Measurements from ENCODE around the gene SLTM.
"Not testable (repeated sequence)": the region's sequence is repeated elsewhere in the genome, so short reads cannot be mapped to it uniquely, and the experiment has no call there.

The SLTM gene

DNA sequence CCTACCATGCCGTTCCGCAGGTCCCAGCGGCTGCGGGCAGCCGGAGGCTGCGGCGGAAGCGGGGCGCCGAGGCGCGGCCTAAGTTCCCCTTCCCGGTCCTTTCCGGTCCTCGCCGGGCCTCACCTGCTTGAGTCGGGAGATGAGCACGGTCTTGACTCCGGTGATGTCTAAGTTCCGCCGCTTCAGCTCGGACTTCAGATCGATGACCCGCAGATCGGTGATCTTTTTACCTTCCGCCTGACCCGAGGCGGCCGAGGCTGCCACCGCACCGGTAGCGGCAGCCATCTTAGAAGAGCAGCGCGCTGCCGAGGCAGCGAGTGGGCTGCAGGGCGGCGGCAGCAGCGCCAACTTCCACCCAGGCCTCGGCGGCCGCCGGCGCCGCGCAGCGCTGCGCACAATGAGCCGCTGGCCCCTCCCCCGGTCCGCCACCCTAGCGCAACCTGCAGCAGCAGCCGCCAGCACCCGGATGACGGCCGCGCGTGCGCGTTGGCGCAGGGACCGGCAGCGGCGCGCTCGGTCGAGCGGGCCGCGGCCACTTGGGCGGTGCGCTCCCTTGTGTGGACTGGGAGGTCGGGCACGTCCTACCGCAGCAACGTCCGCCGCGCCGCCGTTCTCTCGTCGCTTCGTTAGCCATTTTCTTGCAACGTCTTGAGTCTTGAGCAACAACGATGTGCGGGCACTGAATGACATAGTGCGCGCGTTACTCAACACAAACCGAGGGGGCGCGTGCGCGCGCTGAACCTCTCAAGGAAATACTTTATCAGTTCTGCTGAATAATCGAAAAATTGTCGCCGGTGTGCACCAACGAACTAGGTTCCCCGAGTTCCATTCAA lies at the start of gene SLTM:
Gene SLTM, minus strand, starts transcription at position 399 of the 833 bp plus-strand sequence. Its CDS starts 114 bp downstream, at position 285.
- peak; percentile 93 for DNase-seq (ENCODE audit: low spot score)

GRCh38 chr15:58983261-58983660 lies 49.8 kb upstream of the SLTM start:
- no peak for DNase-seq (ENCODE audit: low spot score)

GRCh38 chr15:58981808-58982475 lies 48.5 kb upstream of the SLTM start:
- DNase-seq (ENCODE audit: low spot score) = peak; percentile 56

GRCh38 chr15:58980351-58980939 lies 47.0 kb upstream of the SLTM start:
- DNase-seq (ENCODE audit: low spot score) = peak; percentile 45

DNA sequence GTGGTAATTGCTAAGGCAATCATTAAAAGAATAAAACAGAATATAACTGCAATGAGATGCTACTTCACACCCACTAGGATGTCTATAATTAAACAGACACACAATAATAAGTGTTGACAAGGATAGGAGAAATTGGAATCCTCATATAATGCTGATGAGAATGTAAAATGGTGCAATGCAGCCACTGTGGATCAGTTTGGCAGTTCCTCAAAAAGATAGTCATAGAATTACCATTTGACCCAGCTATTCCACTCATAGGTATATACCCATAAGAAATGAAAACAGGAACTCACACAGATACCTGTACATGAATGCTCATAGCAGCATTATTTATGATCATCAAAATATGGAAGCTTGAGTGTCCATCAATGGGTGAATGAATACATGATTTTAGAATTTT lies 44.4 kb upstream of the SLTM start:
- DNase-seq (ENCODE audit: low spot score) = no peak

DNA sequence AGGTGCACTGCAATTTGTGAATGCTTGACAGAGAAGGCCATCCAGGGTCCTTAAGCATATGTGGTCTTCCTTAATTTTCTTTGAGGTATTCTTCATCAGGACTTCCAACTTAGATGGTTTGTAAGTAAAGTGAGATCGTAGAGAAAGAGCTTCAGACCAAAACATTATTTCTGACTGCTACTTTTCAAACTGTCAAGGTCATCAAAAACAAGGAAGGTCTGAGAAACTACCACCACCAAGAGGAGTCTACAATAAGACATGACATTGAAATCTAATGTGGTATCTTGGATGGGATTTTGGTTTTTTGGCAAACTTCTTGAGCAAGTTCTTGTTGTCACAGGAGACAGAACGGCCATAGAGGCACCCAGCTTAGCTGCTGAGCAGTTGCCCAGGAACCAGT lies 34.0 kb upstream of the SLTM start:
- DNase-seq (ENCODE audit: low spot score) = no peak

DNA sequence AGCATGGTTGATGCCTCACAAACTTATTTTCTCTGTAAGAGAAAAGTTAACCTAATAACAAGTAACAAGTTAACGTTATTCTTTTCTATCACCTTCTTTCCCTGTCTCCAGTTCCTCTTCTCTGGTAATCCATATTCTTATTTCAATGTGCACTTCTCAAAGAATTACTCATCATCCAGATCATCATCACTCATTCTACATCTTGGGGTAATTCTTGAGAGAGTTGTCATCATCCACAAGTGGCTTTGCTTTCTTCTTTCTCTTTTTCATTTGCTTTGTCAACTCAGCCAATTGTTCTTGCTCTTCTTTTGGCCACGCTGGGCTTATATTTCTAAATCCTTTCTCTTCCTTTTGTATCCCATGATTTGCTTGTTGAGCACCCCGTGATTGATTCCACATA lies 33.2 kb upstream of the SLTM start:
- no peak for DNase-seq (ENCODE audit: low spot score)

DNA sequence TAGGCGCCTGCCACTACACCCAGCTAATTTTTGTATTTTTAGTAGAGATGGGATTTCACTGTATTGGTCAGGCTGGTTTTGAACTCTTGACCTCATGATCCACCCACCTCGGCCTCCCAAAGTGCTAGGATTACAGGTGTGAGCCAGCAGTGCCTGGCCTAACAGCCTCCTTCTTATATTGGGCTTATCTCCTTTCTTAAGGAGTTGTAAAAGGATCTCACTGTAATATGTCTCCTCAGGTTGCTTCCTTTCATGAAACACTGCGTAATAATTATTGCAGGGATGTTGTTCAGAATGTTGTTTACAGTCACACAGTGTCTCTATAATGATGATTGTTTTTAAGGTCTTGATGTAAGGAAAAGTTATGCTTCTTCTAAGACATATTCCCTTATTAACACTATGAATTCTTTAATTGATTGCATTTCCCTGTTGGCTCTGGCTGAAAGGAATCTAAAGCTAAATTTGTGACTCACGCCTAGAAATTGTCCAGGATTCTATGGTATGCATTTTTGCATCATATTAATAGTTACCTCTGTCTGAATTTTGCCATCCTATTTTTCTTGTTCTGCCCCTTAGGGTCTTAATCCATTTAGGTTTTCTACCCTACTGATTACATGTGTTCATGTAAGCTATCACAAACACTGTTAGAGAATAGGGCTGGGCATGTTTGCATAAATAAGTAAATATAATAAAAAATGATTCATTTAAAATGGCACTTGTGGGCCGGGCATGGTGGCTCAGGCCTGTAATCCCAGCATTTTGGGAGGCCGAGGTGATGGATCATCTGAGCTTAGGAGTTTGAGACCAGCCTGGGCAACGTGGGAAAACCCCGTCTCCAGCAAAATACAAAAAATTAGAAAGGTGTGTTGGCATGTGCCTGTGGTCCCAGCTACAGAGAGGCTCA lies 29.4 kb upstream of the SLTM start:
- no peak for DNase-seq (ENCODE audit: low spot score)

- no peak for DNase-seq (ENCODE audit: low spot score)
These were observed 28.7 kb upstream of the SLTM start for GRCh38 chr15:58962136-58962535.

- DNase-seq (ENCODE audit: low spot score) = no peak
These were observed 25.3 kb upstream of the SLTM start for GRCh38 chr15:58958811-58959210.

DNA sequence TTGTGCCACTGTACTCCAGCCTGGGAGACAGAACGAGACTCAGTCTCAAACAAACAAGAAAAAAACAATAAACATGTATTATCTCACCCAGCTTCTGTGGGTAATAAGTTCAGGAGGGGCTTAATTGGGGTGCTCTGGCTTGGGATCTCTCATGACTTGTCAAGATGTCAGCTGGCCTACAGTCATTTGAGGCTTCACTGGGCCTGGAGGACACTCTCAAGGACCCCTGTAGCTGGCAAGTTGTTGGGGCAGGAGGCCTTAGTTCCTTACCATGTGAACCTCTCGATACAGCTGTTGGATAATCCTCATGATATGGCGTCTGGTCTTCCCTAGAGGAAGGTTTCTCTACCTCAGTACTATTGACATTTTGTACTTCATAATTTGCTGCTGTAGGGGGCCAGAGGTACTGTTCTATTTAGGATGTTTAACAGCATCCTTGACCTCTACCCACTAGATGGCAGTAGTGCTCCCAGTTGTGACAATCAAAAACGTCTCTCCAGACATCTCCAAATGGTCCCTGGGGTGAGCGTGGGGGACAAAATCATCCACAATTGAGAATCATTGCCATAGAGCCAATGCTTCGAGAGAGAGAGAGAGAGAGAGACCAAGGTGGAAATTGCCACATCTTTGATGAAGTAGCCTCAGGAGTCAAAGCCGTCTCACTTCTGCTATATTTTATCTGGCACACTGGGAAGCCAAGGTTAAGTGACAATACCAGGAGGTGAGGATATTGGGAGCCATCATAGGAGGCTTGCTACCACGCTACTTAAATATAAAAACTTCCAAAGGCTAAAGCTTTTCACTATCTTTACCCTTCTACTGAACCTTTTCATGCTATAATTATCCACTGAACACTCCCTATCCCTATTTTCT lies 23.9 kb upstream of the SLTM start:
- DNase-seq (ENCODE audit: low spot score) = peak; percentile 86

GRCh38 chr15:58952751-58953150 lies 19.3 kb upstream of the SLTM start:
- DNase-seq (ENCODE audit: low spot score) = peak; percentile 12

- no peak for DNase-seq (ENCODE audit: low spot score)
These were observed 18.0 kb upstream of the SLTM start for GRCh38 chr15:58951388-58952007.

DNA sequence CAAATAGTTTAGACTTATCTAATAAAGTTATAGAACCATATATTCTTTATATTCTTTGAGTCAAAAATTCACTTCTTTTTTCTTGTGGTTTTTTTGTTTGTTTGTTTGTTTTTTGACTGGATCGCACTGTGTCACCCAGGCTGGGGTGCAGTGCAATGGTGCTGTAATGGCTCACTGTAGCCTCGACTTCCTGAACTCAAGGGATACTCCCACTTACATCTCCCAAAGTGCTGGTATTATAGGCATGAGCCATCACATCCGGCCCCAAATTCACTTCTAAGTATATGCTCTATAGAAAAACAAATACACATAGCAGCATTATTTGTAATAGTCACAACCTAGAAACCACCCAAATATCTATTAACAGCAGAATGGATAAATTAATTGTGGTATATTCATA lies 13.7 kb upstream of the SLTM start:
- no peak for DNase-seq (ENCODE audit: low spot score)

DNA sequence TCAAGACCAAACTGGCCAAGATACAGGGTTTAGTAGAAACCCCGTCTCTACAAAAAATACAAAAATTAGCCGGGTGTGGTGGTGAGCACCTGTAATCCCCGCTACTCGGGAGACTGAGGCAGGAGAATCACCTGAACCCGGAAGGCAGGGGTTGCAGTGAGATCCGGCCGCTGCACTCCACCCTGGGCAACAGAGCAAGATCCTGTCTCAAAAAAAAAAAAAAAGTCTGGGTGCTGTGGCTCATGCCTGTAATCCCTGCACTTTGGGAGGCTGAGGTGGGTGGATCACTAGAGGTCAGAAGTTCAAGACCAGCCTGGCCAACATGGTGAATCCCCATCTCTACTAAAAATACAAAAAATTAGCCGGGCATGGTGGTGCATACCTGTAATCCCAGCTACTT lies 1.5 kb upstream of the SLTM start:
- not testable (repeated sequence) for DNase-seq (ENCODE audit: low spot score)

- no peak for DNase-seq (ENCODE audit: low spot score)
These were observed 1.0 kb upstream of the SLTM start for GRCh38 chr15:58934521-58934920.

DNA sequence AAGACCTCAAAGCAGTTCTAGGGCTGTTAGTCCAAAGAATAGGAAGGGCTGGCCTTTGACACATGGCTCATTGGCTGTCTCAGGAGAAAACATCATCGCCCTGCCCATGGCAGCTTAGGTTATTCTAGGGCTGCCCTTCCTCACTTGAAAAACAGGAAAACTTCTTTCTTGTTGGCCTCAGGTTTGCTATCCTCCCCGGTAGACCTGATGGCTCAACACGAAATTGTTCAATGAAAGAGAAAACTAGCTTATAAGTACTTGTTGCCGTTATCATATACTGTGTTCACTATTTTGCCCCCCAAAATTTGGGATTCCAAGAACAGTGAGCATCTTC lies 602 bp upstream of the SLTM start:
- no peak for DNase-seq (ENCODE audit: low spot score)

- no peak for DNase-seq (ENCODE audit: low spot score)
These were observed 684 bp downstream of the SLTM start for GRCh38 chr15:58932710-58933280.

- DNase-seq (ENCODE audit: low spot score) = peak; percentile 60
These were observed 1.4 kb downstream of the SLTM start for GRCh38 chr15:58931987-58932588.

GRCh38 chr15:58929891-58930416 lies 3.5 kb downstream of the SLTM start:
- DNase-seq (ENCODE audit: low spot score) = no peak

All from activated CD4-positive, alpha-beta T cell treated with anti-CD3 and anti-CD28 coated beads, Interleukin-2, Interleukin-4, amounts not matched to agents 100 ng/mL and 50 ng/mL, durations not matched to agents 16 hours and 8 hours (primary cell).